SU-DHL-6 (cell line): ENCODE data around the gene ZNF479.

ENCODE experiments used
- EZH2phosphoT487 ChIP-seq: fragments of 200-600 bp; sonication (generic), shearing (Covaris generic); conservative IDR thresholded peaks from 2 replicates; pipeline ENCODE4 v1.6.1; 2018; ENCODE audit warnings: mild to moderate bottlenecking, antibody characterized with exemption, low read length, moderate library complexity, mixed read lengths
- TF ChIP-seq, protein P1 (sequence below): fragments of 200-600 bp; sonication (generic); IDR thresholded peaks from one replicate; pipeline ENCODE4 v1.5.1; 2017; ENCODE audit warnings: antibody characterized with exemption, mild to moderate bottlenecking, low read length, moderate library complexity; ENCODE audit not compliant: insufficient read depth, poor library complexity, severe bottlenecking

DNA sequence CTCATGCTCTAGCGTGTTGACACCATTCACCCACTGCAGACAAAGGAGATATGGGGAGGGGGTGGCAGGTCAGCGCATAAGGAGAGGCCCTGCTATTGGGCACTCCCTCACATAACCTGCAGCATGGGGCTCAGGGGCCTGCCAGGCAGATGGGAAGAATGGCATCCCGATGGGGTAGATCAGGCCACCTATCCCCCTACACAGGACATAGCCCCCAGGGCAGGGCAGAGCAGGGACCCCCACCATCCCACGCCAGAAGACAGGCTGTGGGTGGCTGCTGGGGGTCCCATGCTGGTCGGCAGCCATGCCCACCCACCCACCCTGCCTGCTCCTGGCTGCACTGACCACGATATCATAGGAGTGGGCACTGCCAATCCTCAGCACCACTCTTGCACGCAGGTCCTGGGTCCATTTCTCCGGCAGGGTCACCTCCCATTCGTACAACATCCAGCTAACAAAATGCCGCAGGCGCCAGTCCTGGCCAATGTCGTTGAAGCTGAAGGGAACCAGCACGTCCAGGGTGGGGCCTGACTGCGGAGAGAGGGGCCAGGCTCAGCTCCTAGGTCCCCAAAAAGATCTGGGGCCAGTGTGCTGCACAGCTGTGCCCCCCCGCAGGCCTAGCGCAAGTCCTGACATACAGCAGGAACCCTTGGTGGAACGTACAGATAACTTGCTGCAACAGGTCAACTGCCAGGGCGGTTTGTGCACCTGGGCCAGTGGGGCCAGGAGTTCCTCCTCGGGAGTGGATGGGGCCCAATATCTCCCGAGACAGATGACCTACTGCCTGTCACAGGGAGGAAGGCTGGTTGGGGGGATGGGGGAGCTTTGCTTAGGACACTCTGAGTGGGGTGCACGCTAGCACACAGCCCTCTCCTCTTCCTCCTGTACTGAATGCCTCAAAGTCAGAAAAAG is 45.9 kb upstream of the ZNF479 start:
- TF ChIP-seq, protein P1, sequence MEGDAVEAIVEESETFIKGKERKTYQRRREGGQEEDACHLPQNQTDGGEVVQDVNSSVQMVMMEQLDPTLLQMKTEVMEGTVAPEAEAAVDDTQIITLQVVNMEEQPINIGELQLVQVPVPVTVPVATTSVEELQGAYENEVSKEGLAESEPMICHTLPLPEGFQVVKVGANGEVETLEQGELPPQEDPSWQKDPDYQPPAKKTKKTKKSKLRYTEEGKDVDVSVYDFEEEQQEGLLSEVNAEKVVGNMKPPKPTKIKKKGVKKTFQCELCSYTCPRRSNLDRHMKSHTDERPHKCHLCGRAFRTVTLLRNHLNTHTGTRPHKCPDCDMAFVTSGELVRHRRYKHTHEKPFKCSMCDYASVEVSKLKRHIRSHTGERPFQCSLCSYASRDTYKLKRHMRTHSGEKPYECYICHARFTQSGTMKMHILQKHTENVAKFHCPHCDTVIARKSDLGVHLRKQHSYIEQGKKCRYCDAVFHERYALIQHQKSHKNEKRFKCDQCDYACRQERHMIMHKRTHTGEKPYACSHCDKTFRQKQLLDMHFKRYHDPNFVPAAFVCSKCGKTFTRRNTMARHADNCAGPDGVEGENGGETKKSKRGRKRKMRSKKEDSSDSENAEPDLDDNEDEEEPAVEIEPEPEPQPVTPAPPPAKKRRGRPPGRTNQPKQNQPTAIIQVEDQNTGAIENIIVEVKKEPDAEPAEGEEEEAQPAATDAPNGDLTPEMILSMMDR, result no peak
- no peak for TF ChIP-seq EZH2phosphoT487
